Measurements from ENCODE around the gene CYBA. TPM values are rescaled to one million over a fixed set of nuclear protein-coding genes. Genes with fewer than 3 reads are reported as not detected.

The CYBA gene
- total and polyA plus RNA-seq, 2 of the 13 experiments (the other 11 are each of a cell fraction or from before 2014, with no cell fraction given), result 196 to 250 TPM

DNA sequence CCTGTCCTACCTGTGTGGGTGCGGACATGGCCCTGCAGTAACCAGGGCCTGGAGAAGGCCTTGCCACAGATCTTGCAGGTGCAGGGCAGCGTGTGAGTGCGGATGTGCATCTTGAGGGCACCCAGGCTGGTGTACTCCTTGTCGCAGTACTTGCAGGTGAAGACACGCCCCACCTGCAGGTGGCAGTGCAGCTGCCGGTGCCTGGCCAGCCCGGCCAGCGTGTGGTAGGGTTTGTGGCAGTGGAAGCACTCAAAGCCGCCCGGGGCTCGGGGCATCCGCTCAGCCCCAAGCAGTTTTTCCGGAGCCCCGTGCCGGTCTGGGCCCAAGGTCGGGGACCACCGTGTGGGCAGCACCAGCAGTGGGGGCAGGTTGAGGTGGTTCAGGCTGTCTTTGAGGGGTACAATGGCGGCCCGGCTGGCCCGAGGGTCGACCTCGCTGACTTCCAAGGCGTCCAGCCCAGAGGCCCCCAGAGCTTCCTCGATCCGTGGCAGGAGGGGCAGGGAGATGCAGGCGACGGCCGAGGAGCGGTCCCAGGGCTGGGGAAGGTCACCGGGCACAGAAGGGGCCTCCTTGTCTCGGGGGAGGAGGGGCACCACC, 30.3 kb upstream of the CYBA start (continued):
- TF ChIP-seq, protein P1, sequence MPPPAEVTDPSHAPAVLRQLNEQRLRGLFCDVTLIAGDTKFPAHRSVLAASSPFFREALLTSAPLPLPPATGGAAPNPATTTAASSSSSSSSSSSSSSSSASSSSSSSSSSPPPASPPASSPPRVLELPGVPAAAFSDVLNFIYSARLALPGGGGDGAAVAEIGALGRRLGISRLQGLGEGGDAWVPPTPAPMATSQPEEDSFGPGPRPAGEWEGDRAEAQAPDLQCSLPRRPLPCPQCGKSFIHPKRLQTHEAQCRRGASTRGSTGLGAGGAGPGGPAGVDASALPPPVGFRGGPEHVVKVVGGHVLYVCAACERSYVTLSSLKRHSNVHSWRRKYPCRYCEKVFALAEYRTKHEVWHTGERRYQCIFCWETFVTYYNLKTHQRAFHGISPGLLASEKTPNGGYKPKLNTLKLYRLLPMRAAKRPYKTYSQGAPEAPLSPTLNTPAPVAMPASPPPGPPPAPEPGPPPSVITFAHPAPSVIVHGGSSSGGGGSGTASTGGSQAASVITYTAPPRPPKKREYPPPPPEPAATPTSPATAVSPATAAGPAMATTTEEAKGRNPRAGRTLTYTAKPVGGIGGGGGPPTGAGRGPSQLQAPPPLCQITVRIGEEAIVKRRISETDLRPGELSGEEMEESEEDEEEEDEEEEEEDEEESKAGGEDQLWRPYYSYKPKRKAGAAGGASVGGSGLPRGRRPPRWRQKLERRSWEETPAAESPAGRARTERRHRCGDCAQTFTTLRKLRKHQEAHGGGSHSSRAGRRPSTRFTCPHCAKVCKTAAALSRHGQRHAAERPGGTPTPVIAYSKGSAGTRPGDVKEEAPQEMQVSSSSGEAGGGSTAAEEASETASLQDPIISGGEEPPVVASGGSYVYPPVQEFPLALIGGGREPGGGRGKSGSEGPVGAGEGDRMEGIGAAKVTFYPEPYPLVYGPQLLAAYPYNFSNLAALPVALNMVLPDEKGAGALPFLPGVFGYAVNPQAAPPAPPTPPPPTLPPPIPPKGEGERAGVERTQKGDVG (CRISPR knock-in tag; IDR thresholded peaks at IDR 0.05; ENCODE audit: borderline replicate concordance), result no peak
- TF ChIP-seq, protein P2, sequence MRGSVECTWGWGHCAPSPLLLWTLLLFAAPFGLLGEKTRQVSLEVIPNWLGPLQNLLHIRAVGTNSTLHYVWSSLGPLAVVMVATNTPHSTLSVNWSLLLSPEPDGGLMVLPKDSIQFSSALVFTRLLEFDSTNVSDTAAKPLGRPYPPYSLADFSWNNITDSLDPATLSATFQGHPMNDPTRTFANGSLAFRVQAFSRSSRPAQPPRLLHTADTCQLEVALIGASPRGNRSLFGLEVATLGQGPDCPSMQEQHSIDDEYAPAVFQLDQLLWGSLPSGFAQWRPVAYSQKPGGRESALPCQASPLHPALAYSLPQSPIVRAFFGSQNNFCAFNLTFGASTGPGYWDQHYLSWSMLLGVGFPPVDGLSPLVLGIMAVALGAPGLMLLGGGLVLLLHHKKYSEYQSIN (CRISPR knock-in tag; IDR thresholded peaks at IDR 0.05; ENCODE audit: borderline replicate concordance), result no peak
- TF ChIP-seq, protein P3, sequence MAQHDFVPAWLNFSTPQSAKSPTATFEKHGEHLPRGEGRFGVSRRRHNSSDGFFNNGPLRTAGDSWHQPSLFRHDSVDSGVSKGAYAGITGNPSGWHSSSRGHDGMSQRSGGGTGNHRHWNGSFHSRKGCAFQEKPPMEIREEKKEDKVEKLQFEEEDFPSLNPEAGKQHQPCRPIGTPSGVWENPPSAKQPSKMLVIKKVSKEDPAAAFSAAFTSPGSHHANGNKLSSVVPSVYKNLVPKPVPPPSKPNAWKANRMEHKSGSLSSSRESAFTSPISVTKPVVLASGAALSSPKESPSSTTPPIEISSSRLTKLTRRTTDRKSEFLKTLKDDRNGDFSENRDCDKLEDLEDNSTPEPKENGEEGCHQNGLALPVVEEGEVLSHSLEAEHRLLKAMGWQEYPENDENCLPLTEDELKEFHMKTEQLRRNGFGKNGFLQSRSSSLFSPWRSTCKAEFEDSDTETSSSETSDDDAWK (CRISPR knock-in tag; IDR thresholded peaks at IDR 0.05), result no peak
- TF ChIP-seq ARNT2 (CRISPR knock-in tag; IDR thresholded peaks at IDR 0.05; ENCODE audit: low read depth), result no peak
- peak; percentile 24 for TF ChIP-seq ZNF891 (CRISPR knock-in tag; IDR thresholded peaks at IDR 0.05)
- TF ChIP-seq GATAD1 (CRISPR knock-in tag; IDR thresholded peaks at IDR 0.05), result no peak
- TF ChIP-seq RELA (CRISPR knock-in tag; IDR thresholded peaks at IDR 0.05), result no peak
- TF ChIP-seq GATAD2A (CRISPR knock-in tag; IDR thresholded peaks at IDR 0.05), result peak; percentile 35; the same call in 1 of the 2 replicates
- TF ChIP-seq CBX2 (IDR thresholded peaks at IDR 0.05; ENCODE audit: low read depth, low read length), result no peak
- no peak for TF ChIP-seq CBX2 (CRISPR knock-in tag; IDR thresholded peaks at IDR 0.05; ENCODE audit: low read depth)
- no peak for TF ChIP-seq ZNF230 (CRISPR knock-in tag; IDR thresholded peaks at IDR 0.05)
- peak; percentile 5; the same call in 1 of the 2 replicates for TF ChIP-seq PRMT3 (CRISPR knock-in tag; IDR thresholded peaks at IDR 0.05; ENCODE audit: borderline replicate concordance, low read depth)
- no peak for TF ChIP-seq PRPF4 (IDR thresholded peaks at IDR 0.05; ENCODE audit: low read depth, low read length, poor library complexity, severe bottlenecking)
- TF ChIP-seq, protein P4, sequence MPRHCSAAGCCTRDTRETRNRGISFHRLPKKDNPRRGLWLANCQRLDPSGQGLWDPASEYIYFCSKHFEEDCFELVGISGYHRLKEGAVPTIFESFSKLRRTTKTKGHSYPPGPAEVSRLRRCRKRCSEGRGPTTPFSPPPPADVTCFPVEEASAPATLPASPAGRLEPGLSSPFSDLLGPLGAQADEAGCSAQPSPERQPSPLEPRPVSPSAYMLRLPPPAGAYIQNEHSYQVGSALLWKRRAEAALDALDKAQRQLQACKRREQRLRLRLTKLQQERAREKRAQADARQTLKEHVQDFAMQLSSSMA (CRISPR knock-in tag; IDR thresholded peaks at IDR 0.05), result no peak
- no peak for TF ChIP-seq ZNF549 (CRISPR knock-in tag; IDR thresholded peaks at IDR 0.05)
- TF ChIP-seq YEATS2 (CRISPR knock-in tag; IDR thresholded peaks at IDR 0.05; ENCODE audit: borderline replicate concordance), result no peak
- TF ChIP-seq, protein P5, sequence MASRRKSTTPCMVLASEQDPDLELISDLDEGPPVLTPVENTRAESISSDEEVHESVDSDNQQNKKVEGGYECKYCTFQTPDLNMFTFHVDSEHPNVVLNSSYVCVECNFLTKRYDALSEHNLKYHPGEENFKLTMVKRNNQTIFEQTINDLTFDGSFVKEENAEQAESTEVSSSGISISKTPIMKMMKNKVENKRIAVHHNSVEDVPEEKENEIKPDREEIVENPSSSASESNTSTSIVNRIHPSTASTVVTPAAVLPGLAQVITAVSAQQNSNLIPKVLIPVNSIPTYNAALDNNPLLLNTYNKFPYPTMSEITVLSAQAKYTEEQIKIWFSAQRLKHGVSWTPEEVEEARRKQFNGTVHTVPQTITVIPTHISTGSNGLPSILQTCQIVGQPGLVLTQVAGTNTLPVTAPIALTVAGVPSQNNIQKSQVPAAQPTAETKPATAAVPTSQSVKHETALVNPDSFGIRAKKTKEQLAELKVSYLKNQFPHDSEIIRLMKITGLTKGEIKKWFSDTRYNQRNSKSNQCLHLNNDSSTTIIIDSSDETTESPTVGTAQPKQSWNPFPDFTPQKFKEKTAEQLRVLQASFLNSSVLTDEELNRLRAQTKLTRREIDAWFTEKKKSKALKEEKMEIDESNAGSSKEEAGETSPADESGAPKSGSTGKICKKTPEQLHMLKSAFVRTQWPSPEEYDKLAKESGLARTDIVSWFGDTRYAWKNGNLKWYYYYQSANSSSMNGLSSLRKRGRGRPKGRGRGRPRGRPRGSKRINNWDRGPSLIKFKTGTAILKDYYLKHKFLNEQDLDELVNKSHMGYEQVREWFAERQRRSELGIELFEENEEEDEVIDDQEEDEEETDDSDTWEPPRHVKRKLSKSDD (CRISPR knock-in tag; IDR thresholded peaks at IDR 0.05; ENCODE audit: low read depth), result no peak
- TF ChIP-seq ZNF234 (CRISPR knock-in tag; conservative IDR thresholded peaks at IDR 0.05), result no peak
- no peak for TF ChIP-seq NKX3-1 (CRISPR knock-in tag; IDR thresholded peaks at IDR 0.05)
